Activated T-cell treated with anti-CD3 and anti-CD28 coated beads for 4 hours (primary cell): ENCODE data around the gene MRPS17.
"Not testable (repeated sequence)": the region's sequence is repeated elsewhere in the genome, so short reads cannot be mapped to it uniquely, and the experiment has no call there.

ENCODE experiments used
- DNase-seq: peaks from one replicate; pipeline ENCODE4 v3.0.0-alpha.2; 2020

The MRPS17 gene

DNA sequence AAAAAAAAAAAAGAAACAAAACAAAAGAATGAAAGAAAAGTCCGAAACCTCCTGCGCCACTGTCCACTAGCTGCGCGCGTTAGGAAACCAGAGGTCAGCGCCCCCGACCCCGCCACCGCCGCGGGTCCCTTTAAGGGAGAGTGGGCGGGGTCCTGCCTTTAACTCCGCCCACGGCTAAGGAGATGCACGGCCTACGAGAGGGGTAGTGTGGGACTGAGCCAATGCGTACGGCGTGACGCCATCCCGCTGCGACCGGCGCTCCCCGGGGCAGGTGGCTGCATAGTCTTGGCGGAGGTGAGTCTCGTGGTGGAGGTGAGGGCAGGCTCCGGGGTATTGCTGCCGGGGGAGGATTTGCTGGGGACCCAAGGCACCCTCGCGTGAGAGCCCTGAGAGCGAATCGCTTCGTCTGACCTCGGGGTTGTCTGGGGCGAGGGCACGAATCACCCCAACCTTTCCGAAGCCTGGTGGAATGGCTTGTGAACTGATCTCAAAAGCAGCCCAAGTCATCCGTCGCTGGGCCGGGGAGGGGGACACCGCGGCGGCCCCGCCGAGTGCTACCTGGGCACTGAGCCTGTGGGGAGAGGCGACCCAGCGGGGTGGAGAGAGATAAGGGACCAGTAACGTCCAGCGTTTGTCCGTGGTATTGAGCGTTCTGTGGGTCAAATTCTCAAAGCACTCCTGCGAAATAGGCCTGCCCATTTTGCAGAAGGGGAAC lies at the start of gene MRPS17:
TSS of gene MRPS17 (plus strand) at position 241 of the 715 bp plus-strand sequence. CDS start 1,319 bp downstream, outside the sequence.
- DNase-seq = peak; percentile 88

DNA sequence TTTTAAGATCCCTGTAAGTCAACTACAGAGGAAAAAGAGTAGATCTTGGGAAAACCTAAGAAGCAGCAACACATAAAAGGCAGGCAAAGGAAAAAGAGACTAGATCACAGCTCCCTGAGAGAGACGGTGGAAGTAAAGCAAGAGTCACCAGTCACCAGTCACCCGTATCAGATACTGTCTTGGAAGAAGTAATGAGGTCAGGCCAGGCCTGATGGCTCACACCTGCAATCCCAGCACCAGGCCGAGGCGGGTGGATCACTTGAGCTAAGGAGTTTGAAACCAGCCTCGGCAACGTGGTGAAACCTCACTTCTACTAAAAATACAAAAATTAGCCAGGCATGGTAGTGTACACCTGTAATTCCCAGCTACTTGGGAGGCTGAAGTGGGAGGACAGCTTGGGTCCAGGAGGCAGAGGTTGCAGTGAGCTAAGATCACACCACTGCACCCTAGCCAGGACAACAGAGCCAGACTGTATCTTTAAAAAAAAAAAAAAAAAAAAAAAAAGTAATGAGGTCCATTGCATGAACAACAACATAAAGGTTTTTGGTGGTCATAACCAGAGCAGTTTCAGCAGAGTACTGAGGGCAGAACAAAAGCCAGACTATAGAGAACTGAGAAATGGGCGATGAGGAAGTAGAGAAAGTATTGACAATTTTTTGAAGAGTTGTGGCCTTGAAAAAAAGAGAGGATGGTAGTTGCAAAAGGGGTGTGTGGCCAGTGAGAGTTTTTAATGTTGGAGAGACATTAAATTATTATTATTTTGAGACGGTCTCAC lies 47.5 kb upstream of the MRPS17 start:
- DNase-seq = no peak

DNA sequence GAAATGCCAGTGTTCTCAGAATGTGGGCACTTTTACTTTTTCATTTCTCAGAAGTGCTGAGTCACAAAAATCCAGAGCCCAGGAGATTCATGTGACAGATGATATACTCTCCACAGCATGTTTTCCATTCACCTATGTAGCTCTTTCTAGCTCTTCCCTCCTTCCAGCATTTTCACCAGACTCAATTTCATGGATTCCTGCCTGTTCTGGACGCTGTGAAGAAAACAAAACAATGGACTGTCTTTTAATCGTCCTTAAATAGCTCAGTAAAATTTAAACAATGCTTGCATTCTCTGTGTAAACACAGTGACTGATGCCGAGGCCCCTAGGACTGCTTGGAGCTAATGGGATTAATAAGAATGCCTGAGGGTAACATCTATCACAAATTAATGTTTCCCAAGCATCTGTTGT lies 38.9 kb upstream of the MRPS17 start:
- no peak for DNase-seq

DNA sequence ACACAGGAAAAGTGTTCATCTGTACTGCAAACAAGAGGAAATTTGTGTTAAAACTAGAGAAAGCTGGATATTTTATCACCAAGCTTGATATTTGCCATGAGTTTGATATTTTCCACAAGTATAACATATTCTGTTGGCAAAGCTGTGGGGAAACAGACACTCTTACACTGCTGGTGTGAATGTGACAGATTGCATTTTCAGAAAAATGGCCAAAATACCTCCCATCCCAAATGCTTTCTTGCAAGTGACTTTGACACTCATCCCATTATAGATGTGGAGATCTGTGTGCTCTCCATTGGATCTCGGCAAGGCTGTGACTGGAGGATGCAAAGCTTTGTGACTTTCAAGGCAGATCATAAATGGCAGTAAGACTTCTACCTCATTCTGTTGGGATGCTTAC lies 33.9 kb upstream of the MRPS17 start:
- DNase-seq = no peak

DNA sequence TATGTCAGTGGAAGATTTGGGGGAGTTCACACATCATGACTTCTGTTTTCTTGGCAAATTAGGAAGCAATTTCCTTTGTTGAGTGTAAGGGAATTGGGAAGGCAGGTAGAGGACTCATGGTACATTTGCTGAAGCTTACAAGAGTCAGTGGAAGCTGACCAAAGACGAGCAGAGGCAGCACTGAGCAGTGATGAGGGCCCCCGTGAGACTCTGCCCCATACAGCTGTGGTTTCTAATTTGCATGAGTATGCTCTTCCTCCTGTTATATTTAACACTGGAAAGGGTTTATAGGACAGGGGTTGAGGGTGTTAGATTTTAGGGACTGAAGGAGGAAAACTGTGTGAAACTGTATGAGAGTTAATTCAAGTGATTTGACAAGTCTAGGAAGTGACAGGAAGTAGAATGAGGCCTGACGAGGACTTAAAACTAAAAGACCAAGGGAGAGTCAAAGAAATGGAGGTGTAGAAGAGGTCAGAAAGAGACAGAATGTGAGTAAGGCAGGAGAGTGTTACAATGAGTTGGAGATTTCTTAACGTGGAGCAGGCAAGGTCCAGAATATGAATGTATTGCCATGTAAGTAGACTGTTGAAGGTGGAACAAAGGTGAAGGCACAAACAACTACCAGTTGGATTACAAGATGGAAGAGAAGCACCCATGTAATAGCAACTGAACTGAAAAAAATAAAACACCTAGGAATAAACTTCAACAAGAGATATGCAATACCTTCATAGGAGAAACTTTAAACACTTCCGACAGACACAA lies 23.5 kb upstream of the MRPS17 start:
- no peak for DNase-seq

DNA sequence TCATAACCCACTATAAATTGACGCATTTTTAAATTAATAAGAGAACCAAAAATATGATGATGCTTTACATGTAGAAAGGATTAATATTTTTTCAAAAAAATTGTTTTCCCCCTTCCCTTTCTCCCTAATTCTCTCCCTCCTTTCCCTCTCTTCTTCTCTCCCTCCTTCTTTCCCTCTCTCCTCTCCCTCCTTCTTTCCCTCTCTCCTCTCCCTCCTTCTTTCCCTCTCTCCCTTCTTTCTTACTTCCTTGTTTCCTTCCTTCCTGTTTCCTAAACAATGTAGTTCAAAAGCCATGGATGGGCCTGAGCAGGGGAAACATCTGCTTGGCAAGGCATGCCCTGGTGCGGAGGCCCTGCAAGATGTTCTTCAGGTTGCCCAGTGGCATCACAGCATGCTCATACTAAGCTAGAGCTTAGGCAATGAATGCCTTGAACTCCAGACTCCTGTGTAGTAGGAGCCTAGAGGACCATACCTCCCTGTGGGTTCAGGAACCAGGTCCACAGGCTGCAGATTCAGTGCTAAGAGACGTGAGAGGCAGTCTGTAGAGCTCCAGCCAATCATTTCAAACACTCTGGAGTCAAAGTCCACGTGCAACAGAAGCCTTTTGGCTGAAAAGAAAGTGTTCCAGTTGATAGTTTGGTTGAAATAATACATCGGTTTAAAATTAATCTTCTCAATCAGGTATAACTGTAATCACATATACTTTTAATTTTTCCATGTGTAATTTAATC lies 20.1 kb upstream of the MRPS17 start:
- no peak for DNase-seq

DNA sequence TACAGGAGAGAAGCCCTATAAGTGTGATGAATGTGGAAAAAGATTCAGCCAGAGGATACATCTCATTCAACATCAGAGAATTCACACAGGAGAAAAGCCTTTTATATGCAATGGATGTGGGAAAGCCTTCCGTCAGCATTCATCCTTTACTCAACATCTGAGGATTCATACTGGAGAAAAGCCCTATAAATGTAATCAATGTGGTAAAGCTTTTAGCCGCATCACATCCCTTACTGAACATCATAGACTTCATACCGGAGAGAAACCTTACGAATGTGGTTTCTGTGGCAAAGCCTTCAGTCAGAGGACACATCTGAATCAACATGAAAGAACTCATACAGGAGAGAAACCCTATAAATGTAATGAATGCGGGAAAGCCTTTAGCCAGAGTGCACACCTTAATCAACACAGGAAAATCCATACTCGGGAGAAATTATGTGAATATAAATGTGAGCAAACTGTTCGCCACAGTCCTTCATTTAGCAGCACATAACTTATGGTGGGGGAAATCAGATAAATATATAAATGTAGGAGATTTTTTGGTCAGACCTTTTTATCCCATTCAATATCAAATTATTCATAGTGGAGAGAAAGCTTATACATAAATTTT lies 12.1 kb upstream of the MRPS17 start:
- DNase-seq = no peak

DNA sequence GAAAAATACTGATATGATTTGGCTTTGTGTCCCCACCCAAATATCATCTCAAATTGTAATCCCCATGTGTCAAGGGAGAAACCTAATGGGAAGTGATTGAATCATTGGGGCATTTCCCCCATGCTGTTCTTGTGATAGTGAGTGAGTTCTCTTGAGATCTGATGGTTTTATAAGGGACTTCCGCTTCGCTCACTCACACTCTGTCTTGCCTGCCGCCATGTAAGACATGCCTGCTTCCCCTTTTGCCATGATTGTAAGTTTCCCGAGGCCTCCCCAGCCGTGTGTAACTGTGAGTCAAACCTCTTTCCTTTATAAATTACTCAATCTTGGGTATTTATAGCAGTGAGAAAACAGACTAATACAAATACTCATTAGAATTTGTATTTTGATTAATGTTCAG lies 5.1 kb upstream of the MRPS17 start:
- DNase-seq = no peak

DNA sequence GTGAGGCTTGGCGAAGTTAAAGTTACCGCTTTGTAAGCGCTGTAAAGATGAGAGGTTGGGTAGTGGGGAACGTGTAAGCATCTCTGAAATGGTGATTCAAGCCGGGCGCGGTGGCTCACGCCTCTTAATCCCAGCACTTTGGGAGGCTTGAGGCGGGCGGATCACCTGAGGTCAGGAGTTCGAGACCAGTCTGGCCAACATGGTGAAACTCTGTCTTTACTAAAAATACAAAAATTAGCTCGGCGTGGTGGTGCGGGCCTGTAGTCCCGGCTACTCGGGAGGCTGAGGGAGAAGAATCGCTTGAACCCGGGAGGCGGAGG lies 635 bp downstream of the MRPS17 start:
- not testable (repeated sequence) for DNase-seq

DNA sequence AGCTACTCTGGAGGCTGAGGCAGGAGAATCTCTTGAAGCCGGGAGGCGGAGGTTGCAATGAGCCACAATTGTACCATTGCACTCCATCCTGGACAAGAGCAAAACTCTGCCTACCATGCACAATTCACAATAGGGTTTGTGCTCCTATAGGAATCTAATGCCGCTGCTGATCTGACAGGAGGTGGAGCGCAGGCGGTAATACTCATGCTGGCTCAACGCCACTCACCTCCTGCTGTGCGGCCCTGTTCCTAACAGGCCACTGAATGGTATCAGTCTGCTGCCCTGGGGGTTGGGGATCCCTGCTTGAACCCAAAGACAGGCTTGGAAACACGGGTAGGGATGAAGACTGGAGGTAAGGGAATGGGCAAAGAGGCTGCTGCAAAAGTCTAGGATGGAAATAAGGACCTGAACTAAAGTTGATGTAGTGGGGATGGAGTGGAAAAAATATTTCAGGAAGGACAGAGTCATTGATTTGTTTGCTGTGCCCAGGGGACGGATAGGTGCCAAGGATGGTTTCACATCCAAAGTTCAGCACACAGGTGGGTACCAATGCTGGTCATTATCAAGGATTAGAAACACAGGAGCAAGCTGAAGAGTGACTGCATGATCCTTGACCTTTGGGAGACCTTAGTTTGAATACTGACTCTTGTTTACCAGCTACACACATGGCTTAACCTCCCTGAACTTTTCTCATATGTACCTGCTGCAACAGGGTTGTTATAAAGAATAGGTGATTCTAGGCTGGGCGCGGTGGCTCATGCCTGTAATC lies 2.2 kb downstream of the MRPS17 start:
- no peak for DNase-seq

DNA sequence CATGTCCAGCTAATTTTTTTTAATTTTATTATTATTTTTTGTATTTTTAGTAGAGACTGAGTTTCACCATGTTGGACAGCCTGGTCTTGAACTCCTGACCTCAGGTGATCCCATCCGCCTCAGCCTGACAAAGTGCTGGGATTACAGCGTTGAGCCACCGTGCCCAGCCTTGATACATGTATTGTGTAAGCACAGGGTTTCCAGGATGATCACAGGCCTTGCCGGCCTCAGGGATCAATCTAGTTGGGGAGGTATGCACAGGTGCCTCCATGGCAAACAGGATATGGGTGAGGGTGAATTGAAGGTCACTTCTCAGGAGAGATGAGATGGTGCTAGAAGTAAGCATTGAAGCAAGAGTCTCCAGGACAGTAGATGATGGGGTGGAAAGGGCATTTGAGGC lies 5.5 kb downstream of the MRPS17 start:
- no peak for DNase-seq

DNA sequence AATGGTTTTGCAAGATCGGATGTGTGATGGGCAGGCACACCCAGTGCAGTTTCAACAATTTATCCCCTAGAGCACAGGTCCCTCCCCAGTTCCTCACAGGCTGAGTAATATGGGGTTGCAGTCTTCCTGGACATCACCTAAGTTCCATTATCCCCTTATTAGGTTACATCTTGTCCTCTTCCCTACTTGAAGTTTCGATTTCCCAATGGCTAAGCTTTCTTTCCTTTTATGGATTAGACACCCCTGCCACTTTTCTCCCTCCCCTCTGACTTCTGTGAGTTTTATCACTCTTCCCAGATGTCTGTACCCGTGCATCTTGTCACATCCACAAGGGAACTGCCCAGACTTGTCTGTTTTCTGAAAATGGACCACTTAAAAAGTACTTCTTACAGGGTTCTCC lies 10.3 kb downstream of the MRPS17 start:
- DNase-seq = no peak

DNA sequence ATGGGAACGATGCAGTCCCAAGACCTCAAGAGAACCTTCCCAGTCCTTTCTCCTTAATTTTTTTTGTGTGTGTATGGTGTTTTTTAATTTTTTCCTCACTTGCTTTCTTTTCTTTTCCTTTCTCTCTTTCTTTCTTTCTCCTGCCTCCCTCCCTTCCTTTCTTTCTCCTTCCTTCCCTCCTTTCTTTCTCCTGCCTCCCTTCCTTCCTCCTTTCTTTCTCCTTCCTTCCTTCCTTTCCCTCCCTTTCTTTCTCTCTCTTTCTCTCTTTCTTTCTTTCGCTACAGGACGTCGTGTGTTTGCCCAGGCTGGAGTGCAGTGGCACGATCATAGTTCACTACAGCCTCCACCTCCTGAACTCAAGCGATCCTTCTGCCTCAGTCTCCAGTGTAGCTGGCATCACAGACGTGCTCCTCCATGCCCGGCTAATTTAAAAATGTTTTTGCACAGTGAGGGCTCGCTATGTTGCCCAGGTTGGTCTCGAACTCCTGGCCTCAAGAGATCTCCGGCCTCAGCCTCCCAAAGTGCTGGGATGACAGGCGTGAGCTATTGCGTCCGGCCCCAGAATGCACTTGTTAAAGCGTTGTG lies 12.0 kb downstream of the MRPS17 start:
- no peak for DNase-seq

DNA sequence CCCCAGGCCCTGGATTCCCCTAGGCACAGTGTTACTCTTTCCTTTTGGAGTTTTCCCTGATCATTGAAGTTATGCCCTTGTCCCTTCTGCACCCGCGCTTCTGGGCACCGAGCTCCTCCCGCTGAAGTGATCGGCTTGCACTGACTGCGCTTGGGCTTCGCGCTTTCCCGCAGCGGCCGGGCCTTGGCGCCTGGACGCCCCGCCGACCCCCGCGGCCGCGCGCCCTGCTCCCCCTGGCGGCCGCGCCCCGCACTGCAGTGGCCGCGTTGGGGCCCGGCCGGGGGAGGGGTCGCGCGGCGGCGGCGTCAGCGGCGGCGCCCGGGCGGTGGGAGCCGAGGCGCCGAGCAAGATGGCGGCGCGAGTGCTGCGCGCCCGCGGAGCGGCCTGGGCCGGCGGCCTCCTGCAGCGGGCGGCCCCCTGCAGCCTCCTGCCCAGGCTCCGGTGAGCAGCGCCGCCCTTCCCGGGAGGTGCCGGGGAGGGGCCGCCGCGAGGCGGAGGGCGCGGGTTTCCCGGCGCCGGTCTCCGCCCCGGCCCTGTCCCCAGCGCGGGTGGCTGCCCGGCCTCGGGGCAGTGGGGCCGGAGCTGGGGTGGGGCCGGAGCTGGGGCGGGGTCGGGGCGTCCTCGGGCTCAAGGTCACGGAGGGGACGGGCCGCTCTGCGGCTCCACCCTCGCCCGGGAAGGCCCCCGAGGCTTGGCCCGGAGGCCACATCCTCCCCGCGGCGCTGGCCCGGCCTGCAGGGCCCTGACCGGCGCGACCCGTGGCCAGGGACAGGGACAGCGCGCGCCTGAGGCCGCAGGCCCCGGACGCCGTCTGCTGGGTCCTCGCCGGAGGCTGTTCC lies 12.8 kb downstream of the MRPS17 start, which contains the start of gene NIPSNAP2:
TSS of gene NIPSNAP2 (plus strand) at position 325 of the 839 bp plus-strand sequence. CDS start at position 350, 25 bp downstream.
- DNase-seq = peak; percentile 37

DNA sequence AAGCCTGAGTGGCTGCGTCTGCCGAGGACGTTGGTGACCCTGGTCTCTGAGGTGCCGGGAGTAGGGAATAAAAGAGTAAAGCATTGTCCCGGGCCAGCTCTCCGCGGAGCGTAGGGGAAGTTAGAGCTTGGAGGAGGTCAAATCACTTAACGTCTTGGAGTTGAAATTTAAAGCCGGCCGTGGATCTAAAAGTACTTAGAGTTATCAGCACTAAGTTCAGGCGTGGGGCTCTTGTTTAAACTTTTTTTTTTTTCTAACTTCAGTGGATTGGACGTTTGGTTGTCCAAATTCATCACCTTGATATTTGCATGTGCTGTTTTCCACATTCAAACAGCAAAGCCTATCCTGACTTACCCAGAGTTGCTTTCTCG lies 13.4 kb downstream of the MRPS17 start:
- no peak for DNase-seq

DNA sequence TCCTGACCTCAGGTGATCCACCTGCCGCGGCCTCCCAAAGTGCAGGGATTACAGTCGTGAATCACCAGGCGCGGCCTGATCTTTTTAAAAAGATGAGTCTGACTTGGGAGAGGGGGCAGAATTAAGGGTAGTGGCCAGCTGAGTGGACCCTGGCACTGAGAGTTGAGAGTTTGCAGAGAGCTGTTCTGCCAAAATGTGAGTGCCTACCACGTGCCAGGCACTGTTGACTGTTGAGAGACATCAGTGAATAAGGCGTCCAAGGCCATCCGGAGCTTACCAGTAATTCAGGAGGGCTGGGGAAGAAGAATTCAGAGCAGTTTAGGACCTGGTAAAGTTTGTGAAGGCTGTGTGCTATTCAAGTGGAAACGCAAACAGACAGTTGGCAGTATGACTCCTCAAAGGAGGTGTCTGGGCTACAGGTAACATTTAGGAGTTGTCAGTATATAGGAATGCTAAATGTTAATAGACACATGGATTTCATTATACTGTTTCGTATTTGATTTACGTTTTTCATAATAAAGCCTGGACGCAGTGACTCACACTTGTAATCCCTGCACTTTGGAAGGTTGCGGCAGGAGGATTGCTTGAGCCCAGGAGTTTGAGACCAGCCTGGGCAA lies 14.2 kb downstream of the MRPS17 start:
- no peak for DNase-seq

DNA sequence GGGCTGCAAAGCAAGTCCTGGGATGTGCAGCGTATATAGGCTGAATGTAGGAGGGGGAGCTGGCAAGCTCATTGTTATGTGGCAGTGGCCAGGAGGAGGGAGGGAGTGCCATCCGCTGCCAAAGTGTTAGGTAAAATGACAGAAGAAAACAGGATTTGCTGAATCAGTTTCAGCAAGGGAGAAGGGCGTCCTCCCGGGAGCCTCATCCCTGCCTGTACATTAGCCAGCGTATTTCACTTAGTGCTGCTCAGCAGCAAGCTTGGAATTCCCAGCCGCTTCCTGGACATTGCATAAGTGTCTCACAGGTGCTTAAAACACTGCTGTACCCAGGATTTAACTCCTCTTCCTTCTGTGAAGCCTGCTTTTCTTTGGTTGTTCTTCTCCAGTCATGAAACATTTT lies 15.2 kb downstream of the MRPS17 start:
- DNase-seq = no peak

DNA sequence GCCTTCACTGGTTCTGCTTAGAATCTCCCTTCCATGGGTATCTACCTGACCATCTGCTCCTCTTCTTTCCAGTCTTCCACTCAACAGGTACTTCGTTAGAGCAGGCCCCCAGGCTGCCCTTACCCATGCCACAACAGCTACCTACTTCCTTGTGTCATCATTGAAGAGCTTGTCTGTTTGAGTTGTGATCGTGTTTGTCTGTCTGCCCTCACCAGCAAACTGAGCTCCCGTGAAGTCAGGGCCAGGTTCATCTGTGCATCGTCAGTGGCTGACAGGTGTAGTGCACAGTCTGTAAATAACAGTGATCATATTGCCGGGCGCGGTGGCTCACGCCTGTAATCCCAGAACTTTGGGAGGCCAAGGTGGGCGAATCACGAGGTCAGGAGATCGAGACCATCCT lies 17.7 kb downstream of the MRPS17 start:
- DNase-seq = no peak

DNA sequence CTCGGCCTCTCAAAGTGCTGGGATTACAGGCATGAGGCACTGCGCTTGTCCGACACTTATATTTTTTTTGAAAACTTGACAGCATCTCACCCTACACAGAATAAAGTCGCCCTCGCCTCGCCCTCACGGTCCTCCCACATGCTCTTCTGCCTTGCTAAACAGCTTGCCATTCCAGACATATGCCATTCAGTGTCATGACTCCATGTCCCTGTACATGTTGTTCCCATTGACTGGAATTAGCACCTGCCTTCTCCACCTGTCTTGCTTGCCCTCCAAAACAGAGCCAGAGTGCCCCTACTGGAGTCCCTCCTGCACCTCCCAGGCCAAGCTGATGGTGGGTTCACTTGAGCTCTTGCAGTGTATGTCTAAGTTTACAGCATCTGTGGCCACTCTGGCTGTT lies 18.9 kb downstream of the MRPS17 start:
- DNase-seq = no peak

DNA sequence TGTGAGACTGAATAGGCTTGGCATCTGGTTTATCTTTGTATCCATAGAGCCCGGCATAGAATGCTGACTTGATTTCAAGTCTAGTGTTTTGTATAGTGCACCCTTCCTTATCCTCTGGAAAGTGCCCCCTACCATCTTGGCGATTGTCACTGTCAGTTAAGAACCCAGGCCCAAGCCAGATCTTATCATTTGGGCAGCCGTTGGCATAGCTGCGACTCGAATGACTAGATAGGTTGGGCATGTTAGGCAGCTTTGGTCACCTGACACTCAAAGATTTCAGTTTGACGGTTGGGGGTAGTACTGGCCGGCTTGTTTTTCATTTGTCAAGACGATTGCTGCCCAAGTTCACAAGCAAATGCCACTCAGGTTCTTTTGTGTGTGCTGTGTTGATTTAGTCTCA lies 19.3 kb downstream of the MRPS17 start:
- no peak for DNase-seq
